ENCODE data around the gene MSI2.

MSI2 gene

DNA sequence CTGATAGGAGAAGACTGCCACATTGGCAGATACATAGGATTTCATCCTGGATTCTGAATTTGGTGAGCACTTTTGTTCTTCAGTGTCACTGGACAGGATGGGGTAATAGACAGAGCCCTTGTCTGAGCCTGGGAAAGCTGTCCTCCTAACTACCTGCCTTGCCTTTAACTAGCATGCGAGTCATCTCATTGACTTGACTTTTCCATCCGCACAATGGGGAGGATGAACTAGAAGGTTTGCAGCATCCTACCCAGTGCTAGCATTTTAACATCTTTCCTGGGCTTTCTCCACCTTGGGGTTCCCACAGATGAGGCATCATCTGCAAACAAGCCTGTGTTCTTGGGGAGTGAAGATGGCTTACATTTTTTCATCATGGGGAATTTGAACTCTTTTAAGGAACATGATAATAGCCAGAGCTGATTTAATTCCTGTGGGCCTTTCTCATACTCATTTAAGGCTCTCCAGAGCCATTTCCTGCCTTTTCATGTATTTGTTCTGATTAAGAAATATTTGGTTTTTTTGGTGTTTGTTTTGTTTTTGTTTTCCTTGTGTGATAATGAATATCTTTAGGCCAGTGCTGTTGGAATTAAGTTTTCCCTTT, 139.5 kb downstream of the MSI2 start:
- no peak for DNase-seq (ENCODE audit: low read depth)

DNA sequence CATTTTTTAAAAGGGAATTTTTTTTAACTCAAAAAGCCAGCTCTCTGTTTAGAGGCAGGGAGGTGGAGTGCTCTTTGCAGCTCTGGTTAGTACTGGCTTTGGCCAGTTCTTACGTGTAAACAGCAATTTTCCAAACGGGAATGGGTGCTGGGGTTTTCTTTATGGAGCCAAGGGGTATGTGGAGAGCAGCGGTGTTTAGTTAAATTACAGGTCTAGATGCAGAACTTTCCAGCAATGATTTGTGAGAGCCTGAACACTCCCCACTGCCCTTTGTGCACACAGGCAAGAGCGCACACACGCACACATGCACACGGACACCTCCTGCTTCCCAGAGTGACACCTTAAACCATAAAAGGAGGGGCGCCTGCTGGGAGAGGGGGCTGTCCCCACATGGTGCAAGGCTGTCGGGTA, 140.2 kb downstream of the MSI2 start:
- DNase-seq (ENCODE audit: low read depth): no peak

DNA sequence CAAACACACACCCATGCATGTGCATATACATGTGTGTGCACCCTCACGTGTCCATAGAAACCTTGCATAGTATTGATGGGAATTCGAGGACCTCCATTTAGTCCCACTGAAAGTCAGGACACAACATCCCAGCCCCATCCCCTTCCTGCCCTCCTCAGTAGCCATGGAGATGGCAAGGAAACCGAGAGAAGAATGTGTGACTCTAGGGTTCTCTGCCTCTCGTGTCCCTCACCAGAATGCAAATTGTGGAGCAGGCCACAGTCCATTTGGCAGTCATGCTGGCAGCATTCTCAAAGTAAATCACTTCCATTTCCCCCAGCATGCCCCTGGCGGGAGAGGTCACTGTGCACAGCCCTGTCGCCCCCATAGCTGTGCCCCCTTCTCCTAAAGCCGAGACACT, 141.1 kb downstream of the MSI2 start:
- no peak for DNase-seq (ENCODE audit: low read depth)

DNA sequence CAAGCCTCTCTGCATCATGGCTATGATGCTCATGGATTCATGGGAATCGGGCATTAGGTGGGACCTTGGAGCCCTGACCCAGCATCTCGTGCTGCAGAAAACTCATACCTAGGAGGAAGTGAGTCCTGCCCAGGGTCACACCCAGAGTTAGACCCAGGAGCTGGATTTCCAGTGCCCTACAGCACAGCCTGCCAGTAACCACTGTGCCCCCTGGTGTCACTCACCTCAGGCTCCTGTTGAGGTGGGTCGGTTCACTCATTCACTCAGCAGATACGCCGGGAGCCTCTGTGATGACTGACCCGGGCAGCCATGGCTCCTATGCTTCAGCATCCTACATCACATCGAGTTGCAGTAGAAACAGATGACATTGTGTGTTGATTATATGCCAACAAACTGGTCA, 143.4 kb downstream of the MSI2 start:
- DNase-seq (ENCODE audit: low read depth): no peak

DNA sequence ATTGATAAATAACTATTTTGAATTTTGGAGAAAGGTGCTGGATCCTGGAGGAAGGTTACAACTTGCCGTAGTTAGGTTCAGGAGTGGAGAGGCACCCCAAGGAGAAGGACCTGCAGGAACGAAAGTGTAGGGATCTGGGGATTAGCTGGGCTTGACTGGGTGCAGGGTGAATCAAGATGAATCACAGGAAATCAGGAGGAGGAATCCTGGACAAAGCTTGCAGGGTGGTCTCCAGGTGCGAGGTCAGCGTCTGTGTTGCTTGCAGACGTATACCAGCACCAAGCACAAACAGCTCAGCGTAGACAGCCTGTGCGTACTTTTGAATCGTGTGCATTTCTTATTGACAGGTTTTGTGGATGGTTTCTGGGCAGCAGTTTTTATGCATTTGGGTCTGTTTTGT, 144.3 kb downstream of the MSI2 start:
- no peak for DNase-seq (ENCODE audit: low read depth)

DNA sequence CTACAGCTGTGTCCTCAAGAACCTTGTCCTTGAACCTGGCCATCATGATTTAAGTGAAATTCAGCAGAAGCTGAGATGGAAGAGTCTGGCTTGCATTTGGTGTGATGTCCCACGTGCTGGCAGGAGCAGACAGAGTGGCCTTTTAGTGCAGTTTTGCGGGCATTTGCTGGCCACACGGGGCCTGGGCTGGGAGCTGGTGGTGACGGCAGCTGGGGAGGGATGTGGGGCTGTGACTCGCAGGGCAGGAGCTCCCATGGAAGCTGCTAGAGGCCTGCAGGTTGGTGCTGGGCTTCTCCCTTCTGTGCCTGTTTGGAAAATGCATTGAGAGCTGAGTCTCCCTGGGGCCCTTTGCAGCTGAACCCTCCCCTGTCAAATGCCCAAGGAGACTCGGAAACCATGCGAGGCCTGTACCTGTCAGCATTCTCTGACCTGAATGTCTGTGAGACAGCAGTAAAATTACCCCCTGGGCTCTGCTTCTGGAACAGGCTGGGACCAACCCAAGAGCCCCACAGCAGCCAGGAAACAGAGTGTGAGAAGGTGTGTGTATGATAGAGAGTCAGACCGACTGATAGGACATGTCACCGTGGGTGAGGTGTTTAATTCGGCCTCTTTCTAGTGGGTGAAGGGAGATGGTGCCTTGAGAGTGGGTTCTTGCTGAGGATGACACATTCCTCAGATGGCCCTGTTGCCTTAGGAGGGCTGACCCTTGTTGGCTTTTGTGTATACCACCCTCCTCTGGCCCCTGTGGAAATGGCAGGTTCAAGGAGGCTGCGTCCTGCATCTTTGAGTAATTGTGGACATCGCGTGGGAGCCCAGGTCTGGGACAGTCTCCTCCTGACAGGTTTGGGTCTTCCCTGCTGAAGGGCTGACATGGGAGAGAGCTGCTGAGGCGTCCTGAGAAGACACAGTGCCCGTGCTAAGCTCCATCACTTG, 145.5 kb downstream of the MSI2 start:
- DNase-seq (ENCODE audit: low read depth): no peak

DNA sequence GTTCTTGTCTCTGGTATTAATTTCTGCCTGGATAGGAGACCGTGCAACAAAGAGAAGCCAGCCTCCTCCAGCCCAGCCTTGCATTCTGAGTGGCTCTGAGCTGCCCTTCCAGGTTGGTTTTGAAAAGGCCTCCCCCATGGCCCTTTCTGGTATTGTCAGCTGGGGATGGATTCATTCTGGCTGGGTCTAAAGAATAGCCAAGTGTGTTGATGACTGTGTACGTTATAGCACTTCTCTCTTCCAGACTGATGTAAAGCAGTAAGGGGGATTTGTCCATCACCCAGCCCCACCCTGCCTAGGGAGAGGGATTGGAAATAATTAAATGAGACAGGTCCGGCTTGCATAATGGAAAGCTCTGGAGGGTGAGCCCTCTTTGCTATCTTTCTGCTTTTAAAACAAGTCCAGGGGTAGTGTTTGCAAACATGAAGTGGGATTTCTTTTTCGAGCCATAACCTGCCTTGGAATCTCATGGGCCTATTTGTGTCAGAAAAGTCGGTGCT, 146.4 kb downstream of the MSI2 start:
- DNase-seq (ENCODE audit: low read depth): no peak

DNA sequence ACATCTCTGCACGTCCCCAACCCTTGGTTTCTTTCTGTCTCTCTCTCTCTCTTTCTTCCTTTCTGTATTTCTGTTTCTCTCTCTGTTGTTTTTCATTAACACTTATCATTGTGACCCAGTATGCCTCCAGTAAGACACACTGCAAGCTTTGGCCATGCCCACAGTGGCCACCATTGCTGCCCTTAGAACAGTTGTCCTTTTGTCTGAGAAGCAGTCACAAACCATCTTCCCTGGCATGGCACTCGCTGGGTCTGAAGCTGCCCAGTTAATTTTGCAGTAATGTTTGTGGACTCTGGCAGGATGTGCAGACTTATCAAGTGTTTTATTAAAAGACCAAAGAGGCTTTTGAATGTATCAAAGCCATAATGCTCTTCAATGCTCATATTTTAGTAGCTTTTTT, 146.9 kb downstream of the MSI2 start:
- DNase-seq (ENCODE audit: low read depth): no peak

DNA sequence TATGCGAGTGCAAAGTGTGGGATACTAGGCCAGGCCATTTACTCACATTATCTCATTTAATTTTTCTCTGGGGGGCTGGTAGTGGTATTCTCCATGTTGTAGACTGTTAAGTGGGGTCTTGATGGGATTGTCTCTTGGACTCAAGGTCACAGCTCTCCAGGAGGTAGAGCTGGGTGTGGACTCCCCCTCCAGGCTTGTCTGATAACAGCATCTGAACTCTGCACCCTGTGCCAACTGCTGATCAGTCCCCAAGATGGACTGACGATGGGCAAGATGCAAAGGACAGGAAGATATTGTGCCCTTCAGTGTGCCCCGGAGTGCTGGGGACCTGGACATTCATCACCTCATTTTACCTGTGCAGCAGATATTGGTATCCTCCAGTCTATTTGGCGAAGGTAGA, 147.8 kb downstream of the MSI2 start:
- DNase-seq (ENCODE audit: low read depth): no peak

DNA sequence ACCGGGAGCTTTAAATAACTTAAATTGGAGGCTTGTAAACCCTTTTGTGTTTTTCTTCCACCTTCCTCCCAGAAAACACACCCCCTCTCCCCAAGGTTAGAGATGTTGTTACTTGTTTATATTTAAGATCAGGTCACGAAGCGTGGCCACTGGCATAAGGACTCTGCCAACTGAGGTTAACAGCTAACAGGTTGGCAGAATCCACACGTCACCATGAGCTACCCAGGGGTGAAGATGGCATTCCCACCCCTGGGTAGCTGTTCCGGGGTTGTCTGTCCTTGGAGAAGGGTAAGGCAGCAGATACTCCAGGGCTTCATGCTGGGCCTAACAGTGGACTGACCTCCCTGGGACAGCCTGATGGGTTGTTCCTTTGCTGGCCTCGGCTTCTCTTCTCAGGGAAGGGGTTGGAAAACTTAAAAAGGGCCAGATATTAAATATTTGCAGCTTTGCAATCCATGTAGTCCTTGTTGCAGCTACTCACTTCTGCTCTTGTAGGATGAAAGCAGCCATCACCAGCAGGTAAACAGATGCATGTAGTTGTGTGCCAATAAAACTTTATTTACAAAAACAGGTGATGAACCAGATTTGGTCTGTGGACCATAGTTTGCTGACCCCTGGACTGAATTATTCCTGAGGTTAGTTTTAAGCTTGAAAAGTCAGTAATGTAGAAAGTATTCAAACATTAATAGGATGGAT, 148.6 kb downstream of the MSI2 start:
- no peak for DNase-seq (ENCODE audit: low read depth)

DNA sequence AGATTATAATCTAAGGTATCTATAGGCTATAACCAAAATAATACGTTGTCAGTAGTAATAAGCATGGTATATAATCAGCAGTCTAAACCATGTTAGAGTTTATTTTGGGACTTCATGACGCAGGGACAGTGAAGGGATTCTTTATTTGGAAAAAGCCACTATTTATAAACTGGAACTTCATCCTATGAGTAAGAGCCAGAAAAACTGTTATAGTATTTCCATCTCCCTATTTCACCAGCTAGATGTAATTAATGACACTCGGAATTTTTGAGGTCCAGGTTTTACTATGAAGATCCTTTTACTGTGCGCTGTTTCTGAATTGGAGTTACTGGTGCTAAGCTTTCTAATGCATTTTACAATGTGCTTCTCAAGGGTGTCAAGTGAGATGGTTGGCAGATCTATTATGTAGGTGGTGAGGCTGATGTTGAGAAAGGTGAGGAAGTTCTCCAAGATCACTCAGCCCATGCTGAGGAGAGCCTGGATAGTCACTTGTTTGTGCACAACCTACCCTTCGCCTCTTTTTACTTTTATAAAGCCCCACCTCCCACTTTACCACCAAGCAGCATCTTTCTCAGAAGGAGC, 149.3 kb downstream of the MSI2 start:
- DNase-seq (ENCODE audit: low read depth): no peak

DNA sequence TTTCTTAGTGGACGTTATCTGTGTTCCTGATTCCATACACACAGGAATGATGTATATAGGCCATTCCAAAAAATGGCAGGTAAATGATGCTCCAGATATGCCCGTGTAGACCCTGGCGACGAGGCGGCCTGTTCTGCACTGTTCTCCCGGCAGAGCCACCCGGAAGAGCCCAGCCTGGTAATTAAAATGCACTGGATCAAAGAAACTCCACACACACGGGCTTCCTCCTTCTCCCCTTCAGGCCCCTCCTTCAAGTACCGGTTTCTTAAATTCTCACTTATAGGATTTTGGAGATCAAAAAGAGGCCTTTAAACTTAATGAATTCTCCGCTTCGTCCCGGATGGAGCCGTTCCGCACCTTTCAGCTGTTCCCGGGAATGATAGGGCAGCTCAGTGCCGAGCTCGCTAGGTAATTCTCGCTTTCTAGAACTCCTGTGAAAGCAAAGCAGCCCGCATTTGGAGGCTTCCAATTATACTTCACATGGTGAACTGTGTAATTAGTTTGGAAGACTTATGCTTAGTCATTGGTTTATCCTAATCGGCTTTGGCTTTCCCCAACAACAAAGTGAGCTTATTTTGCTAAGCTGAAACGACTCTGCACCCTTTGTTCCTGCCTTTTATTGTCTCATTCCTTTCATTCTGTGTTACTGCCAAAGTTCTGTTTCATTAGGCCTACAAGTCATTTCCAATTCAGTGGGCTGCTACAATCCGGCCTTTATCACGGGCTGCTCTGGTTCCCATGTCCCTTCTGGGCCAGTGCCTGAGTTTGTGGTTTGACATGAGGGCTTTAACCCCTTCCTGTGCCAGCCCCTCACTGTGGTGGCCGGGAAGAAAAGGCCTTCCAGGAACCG, 150.0 kb downstream of the MSI2 start:
- DNase-seq (ENCODE audit: low read depth): no peak

DNA sequence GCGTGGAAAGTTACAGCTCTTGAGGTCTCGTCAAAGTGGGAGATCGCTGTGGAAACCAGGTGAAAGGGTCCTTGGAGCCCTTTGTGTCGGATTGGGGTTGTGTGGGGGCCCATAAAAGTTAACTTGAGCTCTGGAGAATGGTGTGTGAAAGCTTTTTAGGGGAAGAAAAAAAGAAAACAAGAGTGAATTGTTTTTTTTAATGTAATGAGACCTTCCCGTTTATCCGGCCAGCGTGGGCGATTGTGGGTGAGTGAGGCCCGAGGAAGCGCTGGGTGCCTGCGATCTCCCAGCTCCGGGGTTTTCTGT, 150.6 kb downstream of the MSI2 start:
- no peak for DNase-seq (ENCODE audit: low read depth)

DNA sequence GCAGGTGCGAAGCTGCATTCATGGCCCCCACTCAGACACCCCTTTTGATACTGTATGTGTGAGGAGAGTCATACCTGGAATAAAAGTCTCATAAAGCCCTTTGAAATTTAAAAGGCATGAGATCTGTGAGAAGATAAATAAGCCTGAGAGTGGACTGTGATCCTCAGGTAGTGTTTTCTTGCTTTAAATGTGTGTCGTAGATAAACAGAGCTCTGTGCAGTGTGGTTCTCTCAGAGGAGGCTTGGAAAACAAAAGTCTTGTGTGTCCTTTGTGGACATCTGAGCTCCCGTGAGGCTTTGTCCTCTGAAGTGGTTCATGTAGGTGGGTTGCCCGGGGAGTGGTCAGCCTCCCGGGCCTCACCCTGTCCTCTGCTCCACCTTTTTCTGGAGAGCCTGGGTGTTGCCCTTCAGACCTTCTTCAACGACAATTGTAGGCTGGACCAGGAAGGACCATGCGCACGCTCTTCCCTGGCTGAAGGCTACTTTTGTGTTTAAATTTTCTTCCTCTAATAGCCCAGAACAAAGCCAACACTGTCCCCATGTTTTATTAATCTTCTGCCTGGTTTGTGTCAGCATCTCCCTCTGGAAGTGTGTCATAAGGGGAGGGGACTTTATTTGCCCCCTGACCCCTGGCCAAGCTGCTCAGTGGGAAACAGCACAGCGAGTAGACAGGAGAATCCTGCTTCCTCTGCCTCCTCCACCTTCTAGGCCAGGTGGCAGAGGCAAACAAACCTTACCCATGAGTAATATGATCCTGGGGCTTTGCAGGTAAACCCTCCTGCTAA, 151.2 kb downstream of the MSI2 start:
- no peak for DNase-seq (ENCODE audit: low read depth)

DNA sequence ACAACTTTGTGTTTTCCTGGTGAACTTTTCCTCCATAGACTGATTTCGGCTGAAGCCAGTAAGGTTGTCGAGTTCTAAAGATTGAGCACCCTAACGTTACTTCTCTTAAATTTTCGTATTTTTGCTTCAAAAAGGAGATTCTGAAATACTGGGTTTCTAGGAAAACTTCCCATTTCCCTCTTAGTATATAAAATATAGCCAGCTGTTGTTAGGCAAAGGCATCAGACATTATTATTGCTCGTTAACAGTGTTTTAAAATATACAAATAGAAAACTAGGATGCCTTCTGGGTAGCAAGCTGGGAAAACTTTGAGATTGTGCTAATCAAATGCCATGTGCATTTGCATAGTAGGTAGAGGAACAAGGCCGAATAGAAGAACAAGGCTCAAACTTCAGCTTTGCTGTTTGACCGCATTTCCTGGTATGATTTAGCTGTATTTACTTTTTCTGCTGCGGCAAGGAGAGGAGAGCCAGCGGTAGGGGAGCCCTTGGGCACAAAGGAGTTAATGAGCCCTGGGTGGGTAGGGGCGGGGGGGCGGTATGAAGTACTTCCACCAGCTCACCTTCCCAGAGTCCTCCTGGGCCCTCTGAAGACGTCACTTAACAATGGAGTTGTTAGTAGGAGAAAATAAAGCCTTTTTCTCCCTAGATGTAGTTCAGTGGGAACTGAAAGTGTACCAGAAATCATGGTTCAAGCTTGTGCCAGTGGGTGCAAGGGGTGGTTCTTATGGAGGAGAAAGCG, 151.9 kb downstream of the MSI2 start:
- DNase-seq (ENCODE audit: low read depth): no peak

DNA sequence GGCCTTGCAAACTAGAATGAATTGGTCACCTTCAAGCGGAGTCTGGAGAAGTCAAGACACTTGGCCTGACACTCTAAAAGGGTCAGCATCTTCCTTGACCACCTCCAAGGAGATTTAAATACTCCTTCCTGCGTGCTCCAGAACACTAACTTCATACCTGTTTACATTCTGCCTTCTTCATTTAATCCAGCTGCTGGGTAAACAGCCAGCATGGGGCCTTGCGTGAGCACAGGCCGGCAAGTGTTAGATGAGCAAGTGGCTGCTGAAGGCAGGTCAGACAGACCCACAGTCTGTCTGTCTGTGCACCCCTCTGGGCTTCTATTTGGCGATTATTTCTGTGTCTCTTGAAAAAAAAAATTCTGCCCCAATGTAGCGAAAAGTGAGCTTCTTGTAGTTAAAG, 153.8 kb downstream of the MSI2 start:
- no peak for DNase-seq (ENCODE audit: low read depth)

DNA sequence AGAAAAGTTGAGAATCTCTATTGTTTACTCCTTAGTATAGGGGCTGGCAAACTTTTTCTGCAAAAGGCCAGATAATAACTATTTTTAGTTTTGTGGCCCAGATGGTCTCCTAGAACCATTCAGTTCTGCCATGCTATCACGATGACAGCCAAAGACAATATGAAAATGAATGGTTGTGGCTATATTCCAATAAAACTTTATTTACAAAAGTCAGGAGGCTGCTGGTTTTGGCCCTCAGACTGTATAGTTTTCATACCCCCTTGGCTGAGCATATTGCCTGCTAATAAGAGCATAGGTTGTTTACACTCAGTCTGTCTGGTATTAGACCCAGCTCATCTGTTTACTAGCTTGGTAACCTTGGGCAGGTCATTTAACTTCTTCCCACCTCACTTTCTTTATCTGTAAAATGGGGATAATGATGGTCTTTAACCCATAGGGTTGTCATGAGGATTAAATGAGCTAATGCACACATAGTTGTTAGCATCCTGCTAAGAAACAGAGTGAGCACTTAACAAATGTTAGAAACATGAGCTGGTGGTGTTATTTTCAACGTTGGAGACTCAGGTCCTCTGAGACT, 156.3 kb downstream of the MSI2 start:
- DNase-seq (ENCODE audit: low read depth): no peak

DNA sequence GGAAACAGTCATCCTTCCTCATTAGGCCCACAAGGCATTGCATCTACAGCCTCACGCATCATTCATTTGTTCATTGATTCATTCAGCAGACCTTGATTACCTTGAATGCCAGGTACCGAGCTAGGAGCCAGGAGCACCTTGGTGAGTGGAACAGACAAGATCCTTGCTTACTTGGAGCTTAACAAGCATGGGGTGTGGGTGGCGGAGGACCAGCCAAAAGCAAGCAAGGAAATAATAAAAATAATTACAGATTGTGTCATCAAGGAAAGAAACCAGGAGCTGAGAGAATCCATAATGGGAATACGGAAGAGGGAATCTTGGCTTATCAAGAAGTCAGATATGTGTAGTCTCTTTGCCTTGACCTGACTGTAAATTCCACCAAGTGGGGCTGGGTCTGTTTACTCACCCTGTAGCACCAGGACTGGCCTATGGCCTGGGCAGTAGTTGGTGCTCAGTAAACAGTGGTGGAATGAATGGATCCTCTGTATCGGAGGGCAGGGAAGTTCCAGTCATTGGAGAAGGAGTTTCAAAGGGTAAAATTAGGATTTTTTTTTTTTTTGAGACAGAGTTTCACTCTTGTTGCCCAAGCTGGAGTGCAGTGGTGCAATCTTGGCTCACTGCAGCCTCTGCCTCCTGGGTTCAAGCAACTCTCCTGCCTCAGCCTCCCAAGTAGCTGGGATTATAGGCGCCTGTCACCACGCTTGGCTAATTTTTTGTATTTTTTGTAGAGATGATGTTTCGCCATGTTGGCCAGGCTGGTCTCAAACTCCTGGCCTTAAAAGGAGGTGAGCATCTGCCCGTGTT, 157.7 kb downstream of the MSI2 start:
- no peak for DNase-seq (ENCODE audit: low read depth)

DNA sequence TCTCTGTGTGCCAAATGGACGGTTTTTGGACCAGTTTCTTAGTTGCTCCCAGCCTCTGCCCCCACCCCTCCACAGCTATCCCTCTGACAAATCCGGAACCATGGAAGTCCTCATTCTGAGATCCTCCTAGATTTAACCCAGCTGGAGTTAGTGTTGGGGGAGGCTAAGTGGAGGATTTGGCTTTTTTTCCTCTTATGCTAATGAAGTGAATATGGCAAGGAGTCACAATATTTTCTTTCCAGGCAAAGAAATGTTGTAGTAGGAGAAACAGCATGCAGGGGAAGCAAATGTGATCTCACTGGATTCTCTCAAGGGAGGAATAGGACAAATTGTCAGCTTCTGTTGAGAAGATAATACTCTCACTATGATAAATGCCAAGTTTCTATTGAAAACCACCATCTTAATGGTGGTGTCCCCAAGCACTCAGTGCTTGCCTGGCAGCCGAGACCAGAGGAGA, 159.5 kb downstream of the MSI2 start:
- no peak for DNase-seq (ENCODE audit: low read depth)
